Panc1 (cell line): Measurements from ENCODE around the gene KDM3B. TPM values are rescaled to one million over a fixed set of nuclear protein-coding genes. Genes with fewer than 3 reads are reported as not detected.
"Not testable (repeated sequence)": the region's sequence is repeated elsewhere in the genome, so short reads cannot be mapped to it uniquely, and the experiment has no call there.

Source experiments
- ATAC-seq: fragments of 200-7000 bp; cut with Tn5 transposase; 2 replicates; pipeline ENCODE4 v1.9.1; 2020; ENCODE audit warnings: mild to moderate bottlenecking, moderate library complexity
- BruUV-seq: library from RNA; stranded (reverse); fragments of 400-500 nt; replicated peaks from 2 replicates; lab custom pipeline; 2021; lab: Mats Ljungman, UMichigan
- CTCF ChIA-PET: fragments of 300-600 bp; sonication (Branson Sonifier 250); formaldehyde crosslinking; loops from one replicate; lab custom pipeline; 2022; ENCODE audit warnings: antibody characterized with exemption; lab: Charles Lee
- POLR2A ChIA-PET: fragments of 300-600 bp; sonication (Branson Sonifier 250); formaldehyde crosslinking; loops from one replicate; lab custom pipeline; 2022; ENCODE audit warnings: antibody characterized with exemption; lab: Charles Lee
- DNase-seq: peaks from one replicate; pipeline ENCODE4 v3.0.0-alpha.2; 2010; ENCODE audit warnings: low read depth, low spot score
- H3K27ac ChIP-seq: 2 replicates; pipeline ENCODE4 v1.5.1; 2011; ENCODE audit warnings: mild to moderate bottlenecking, low read length, inconsistent platforms
- H3K27me3 ChIP-seq: fragments of 200-500 bp; sonication (Bioruptor generic); 2 replicates; pipeline ENCODE4 v1.6.0; 2014; ENCODE audit warnings: low read length, inconsistent platforms; ENCODE audit not compliant: control insufficient read depth, insufficient read depth
- H3K36me3 ChIP-seq: fragments of 200-500 bp; sonication (Bioruptor generic); 2 replicates; pipeline ENCODE4 v1.5.1; 2014; ENCODE audit warnings: inconsistent platforms, mild to moderate bottlenecking, low read length, moderate library complexity; ENCODE audit not compliant: control insufficient read depth, insufficient read depth
- H3K4me1 ChIP-seq: 2 replicates; pipeline ENCODE4 v1.5.1; 2011; ENCODE audit warnings: inconsistent platforms, mild to moderate bottlenecking, low read length, moderate library complexity; ENCODE audit not compliant: control insufficient read depth, insufficient read depth
- H3K4me3 ChIP-seq, 2 experiments: 2 replicates each; pipeline ENCODE4 v1.5.1; 2011 to 2012; ENCODE audit warnings: low read depth in 2 of 2, low read length in 2 of 2, mild to moderate bottlenecking in 2 of 2, inconsistent platforms in 1 of 2, moderate library complexity in 1 of 2
- H3K9me3 ChIP-seq: fragments of 200-500 bp; sonication (Bioruptor generic); 2 replicates; pipeline ENCODE4 v1.5.1; 2014; ENCODE audit warnings: low read depth, mild to moderate bottlenecking, inconsistent platforms, low read length, moderate library complexity; ENCODE audit not compliant: control insufficient read depth, insufficient read depth
- CTCF ChIP-seq: fragments of 450-650 bp; IDR thresholded peaks from 2 replicates; pipeline ENCODE4 v1.5.1; 2017; ENCODE audit warnings: mild to moderate bottlenecking
- POLR2AphosphoS5 ChIP-seq: IDR thresholded peaks from 2 replicates; pipeline ENCODE4 v1.6.1; 2012; ENCODE audit warnings: mild to moderate bottlenecking, low read depth, low read length, moderate library complexity
- REST ChIP-seq, 2 experiments: IDR thresholded peaks; 2 replicates each; pipeline ENCODE4 v1.6.1; 2011 to 2012; ENCODE audit warnings: low read depth in 2 of 2, control low read depth in 1 of 2, low read length in 1 of 2, mild to moderate bottlenecking in 1 of 2, moderate library complexity in 1 of 2; ENCODE audit not compliant: insufficient read depth in 1 of 2
- SIN3A ChIP-seq: IDR thresholded peaks from 2 replicates; pipeline ENCODE4 v1.6.1; 2012; ENCODE audit warnings: low read depth, mild to moderate bottlenecking, low read length, moderate library complexity, borderline replicate concordance; ENCODE audit not compliant: insufficient read depth
- TCF7L2 ChIP-seq: IDR thresholded peaks from 2 replicates; pipeline ENCODE4 v1.6.1; 2011; ENCODE audit warnings: mild to moderate bottlenecking, low read depth, low read length, inconsistent platforms
- in situ Hi-C: cut with HindIII; loops from 2 replicates; pipeline ENCODE4 v1.10.0; 2016; ENCODE audit warnings: low sequenced_read_pairs, low pct_unique_long_range_greater_than_20kb
- intact Hi-C: fragments of 100-400 bp; cut with micrococcal nuclease; formaldehyde crosslinking; loops from one replicate; pipeline ENCODE4 v1.10.0; 2022; ENCODE audit not compliant: unreplicated experiment
- total RNA-seq: library from RNA; stranded (reverse); gene quantifications from one replicate; pipeline ENCODE4 v1.2.1, GENCODE V29; 2021; ENCODE audit not compliant: unreplicated experiment

Gene KDM3B
- total RNA-seq, 1 experiment from 2014 or later = 65.0 TPM

GRCh38 chr5:138386290-138386689, 33.8 kb downstream of the KDM3B start:
- POLR2A ChIA-PET = interaction anchor here (0.5 kb wide), 1 partner anchor 164 kb away, joined by 9 read pairs; no protein-coding TSS in a partner anchor
- BruUV-seq = no TSS peak
- Histone ChIP-seq H3K4me1 (no peaks in the 10 kb centered on the region), H3K9me3 (no peaks in the 10 kb centered on the region), H3K27me3 (no peaks in the 10 kb centered on the region), H3K27ac (no peak overlapping the region), H3K4me3 (no peak overlapping the region), H3K36me3 (peaks cover 17% of the 10 kb centered on the region)
- intact Hi-C loops = no loop called here
- TF ChIP-seq CTCF = no peak
- TF ChIP-seq REST (IDR thresholded peaks at IDR 0.05; ENCODE audit: insufficient read depth in 1 of 2, low read depth in 2 of 2, low read length in 1 of 2) = no peak
- no peak for TF ChIP-seq SIN3A
- no peak for TF ChIP-seq POLR2AphosphoS5
- no peak for TF ChIP-seq TCF7L2
- DNase-seq (no peak), ATAC-seq (no peak)
- in situ Hi-C loops = no loop called here
- CTCF ChIA-PET = no interaction called here

- CTCF ChIA-PET = no interaction called here
- Histone ChIP-seq H3K4me1 (no peaks in the 10 kb centered on the region), H3K27me3 (no peaks in the 10 kb centered on the region), H3K4me3 (no peak overlapping the region), H3K27ac (no peak overlapping the region), H3K9me3 (no peaks in the 10 kb centered on the region), H3K36me3 (peaks cover 21% of the 10 kb centered on the region)
- no TSS peak for BruUV-seq
- ATAC-seq (no peak), DNase-seq (no peak)
- in situ Hi-C loops (no loop called here), intact Hi-C loops (no loop called here)
- POLR2A ChIA-PET = interaction anchor here (0.5 kb wide), 1 partner anchor 62 kb away, joined by 5 read pairs; no protein-coding TSS in a partner anchor
- no peak for TF ChIP-seq SIN3A
- no peak for TF ChIP-seq CTCF
- no peak for TF ChIP-seq REST (IDR thresholded peaks at IDR 0.05; ENCODE audit: insufficient read depth in 1 of 2, low read depth in 2 of 2, low read length in 1 of 2)
- no peak for TF ChIP-seq TCF7L2
- TF ChIP-seq POLR2AphosphoS5 = no peak
Observed at GRCh38 chr5:138389332-138389731, 36.8 kb downstream of the KDM3B start.

DNA sequence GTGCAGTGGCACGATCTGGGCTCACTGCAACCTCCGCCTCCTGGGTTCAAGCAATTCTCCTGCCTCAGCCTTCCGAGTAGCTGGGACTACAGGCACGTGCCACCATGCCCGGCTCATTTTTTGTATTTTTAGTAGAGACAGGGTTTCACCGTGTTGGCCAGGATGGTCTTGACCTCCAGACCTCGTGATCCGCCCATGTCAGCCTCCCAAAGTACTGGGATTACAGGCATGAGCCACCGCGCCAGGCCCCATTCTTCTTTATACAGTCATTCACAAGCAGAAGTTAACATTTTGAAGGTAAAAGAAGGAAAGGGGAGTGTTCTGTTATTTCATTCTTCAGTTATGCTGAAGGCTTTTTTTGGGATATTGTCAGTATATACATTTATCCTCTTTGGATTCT, 37.4 kb downstream of the KDM3B start:
- H3K4me1 ChIP-seq, H3K27me3 ChIP-seq, H3K4me3 ChIP-seq, ATAC-seq, CTCF ChIA-PET, DNase-seq, H3K9me3 ChIP-seq, BruUV-seq, POLR2A ChIA-PET, in situ Hi-C loops, H3K27ac ChIP-seq, intact Hi-C loops: not testable (repeated sequence)
- H3K36me3 ChIP-seq = peaks cover 21% of the 10 kb centered on the region
